ENCODE measurements around the gene ZEB2. TPM values are rescaled to one million over a fixed set of nuclear protein-coding genes. Genes with fewer than 3 reads are reported as not detected.

Gene ZEB2
- total RNA-seq, 1 experiment from 2014 or later, result 28.2 TPM

DNA sequence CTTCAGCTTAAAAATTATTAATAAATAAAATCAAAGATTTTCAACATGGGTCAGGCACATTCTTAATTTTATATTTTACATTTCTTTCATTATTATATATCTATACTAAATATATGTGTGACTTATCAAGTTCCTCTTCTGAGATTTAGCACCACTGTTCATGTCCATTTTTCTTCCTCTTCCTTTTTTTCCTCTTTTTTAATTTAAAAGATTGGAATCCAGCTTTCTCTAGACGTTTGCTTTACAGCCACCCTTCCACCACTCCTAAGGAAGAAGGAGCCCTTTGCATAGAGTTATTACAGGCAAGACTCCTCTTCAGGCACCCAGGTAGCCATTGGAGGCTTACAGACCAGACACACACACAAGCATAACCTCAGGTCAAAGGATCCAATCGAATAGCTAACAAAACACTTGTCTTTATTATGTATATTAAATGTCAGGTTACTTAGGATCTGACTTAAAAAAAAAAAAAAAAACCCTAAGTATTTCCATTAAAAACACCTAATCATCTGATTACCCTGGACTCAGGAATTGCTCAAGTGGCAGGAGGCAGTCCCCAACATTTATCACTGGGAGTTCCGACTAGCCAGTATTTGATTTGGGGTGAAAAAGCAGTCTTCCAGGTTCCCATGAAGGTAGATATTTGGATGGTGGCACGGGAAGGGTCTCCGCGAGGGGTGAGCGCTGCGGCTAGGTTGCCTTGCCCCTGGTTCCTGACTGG lies 2.4 kb upstream of the ZEB2 start:
- Mint-ChIP-seq H3K9me3 (ENCODE audit: unreplicated experiment) (no peaks in the 10 kb centered on the region), H3K4me3 (ENCODE audit: unreplicated experiment) (no peak overlapping the region), H3K4me1 (ENCODE audit: insufficient read depth, unreplicated experiment) (peaks cover 6% of the 10 kb centered on the region), H3K27ac (ENCODE audit: low read depth, unreplicated experiment) (no peak overlapping the region), H3K36me3 (ENCODE audit: insufficient read depth, unreplicated experiment) (no peaks in the 10 kb centered on the region), H3K27me3 (ENCODE audit: insufficient read depth, unreplicated experiment) (no peaks in the 10 kb centered on the region)
- ChIA-PET POLR2A (interaction anchor here (0.6 to 1.3 kb wide), 2 partner anchors 8 to 714 kb away, joined by 3 read pairs; no protein-coding TSS in a partner anchor), CTCF (interaction anchor here (0.5 to 0.7 kb wide), 2 partner anchors 518 to 1203 kb away, joined by 4 to 5 read pairs; no protein-coding TSS in a partner anchor)
- TF ChIP-seq, protein P1, sequence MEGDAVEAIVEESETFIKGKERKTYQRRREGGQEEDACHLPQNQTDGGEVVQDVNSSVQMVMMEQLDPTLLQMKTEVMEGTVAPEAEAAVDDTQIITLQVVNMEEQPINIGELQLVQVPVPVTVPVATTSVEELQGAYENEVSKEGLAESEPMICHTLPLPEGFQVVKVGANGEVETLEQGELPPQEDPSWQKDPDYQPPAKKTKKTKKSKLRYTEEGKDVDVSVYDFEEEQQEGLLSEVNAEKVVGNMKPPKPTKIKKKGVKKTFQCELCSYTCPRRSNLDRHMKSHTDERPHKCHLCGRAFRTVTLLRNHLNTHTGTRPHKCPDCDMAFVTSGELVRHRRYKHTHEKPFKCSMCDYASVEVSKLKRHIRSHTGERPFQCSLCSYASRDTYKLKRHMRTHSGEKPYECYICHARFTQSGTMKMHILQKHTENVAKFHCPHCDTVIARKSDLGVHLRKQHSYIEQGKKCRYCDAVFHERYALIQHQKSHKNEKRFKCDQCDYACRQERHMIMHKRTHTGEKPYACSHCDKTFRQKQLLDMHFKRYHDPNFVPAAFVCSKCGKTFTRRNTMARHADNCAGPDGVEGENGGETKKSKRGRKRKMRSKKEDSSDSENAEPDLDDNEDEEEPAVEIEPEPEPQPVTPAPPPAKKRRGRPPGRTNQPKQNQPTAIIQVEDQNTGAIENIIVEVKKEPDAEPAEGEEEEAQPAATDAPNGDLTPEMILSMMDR (IDR thresholded peaks at IDR 0.05; ENCODE audit: unreplicated experiment), result no peak
- no TSS peak for BruUV-seq (replicated peaks)
- no peak for DNase-seq (ENCODE audit: unreplicated experiment)
- intact Hi-C loops (cut with micrococcal nuclease), result no loop called here

DNA sequence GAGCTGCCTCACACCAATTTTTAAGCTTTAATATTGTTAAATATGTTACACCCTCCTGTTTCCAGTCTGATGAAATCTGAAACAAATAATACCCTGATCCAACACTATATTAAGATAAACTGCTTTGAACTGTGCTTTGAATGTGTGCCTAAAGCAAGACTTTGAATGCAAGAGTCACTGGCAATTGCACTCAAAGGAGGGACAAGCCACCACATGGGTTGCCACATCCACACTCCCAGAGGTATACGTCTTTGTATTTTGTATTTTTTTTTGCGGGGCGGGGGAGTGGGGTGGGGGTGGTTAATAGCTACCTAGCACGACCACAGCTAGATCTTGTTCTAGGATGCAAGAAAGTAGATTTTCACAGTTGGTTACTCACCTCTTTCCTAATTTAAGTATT lies 1.8 kb upstream of the ZEB2 start:
- Mint-ChIP-seq H3K4me1 (ENCODE audit: insufficient read depth, unreplicated experiment) (peaks cover 6% of the 10 kb centered on the region), H3K27me3 (ENCODE audit: insufficient read depth, unreplicated experiment) (no peaks in the 10 kb centered on the region), H3K9me3 (ENCODE audit: unreplicated experiment) (no peaks in the 10 kb centered on the region), H3K36me3 (ENCODE audit: insufficient read depth, unreplicated experiment) (no peaks in the 10 kb centered on the region), H3K4me3 (ENCODE audit: unreplicated experiment) (no peak overlapping the region), H3K27ac (ENCODE audit: low read depth, unreplicated experiment) (no peak overlapping the region)
- DNase-seq (ENCODE audit: unreplicated experiment), result no peak
- POLR2A ChIA-PET, result interaction anchor here (0.6 to 1.3 kb wide), 4 partner anchors 8 to 713 kb away, joined by 3 to 8 read pairs (median 3); no protein-coding TSS in a partner anchor
- CTCF ChIA-PET, result interaction anchor here (0.5 to 0.7 kb wide), 4 partner anchors 161 to 1203 kb away, joined by 3 to 5 read pairs (median 4); no protein-coding TSS in a partner anchor
- BruUV-seq (replicated peaks), result no TSS peak
- intact Hi-C loops (cut with micrococcal nuclease), result no loop called here
- TF ChIP-seq, protein P1 (IDR thresholded peaks at IDR 0.05; ENCODE audit: unreplicated experiment), result no peak

DNA sequence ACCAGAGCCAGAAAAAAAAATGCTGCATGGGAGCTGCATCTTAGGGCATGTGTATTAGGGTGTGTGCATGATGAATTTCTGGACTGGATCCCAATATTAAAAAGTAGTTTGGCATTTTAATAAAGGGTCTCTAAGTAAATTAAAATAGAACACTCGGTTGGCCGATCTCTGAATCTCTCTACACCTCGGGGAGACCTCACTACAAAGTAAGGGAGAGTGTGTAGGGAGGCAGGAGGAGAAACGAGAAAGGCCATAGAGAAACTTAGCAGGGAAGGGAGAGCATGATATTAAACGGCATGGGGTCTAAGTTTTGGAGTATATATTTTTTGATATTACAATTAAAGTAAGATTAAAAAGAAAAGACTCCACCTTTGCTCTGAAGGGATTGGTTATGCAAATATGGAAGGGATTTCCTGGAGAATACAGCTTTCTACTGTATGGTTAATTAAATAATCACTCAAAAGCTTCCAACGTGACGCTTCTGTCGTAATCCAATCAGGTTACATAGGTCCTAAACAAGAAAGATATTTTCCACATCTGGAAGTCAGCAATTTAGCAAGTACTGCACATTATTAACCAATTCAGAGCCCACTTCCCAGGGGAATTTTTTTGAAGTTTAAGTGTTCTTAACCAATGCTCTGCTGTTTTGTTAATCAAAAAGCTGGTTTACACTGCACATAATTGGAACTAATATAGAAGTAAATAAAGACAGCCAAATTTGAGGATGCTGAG lies 1.0 kb upstream of the ZEB2 start:
- no peak overlapping the region for H3K27ac Mint-ChIP-seq (ENCODE audit: low read depth, unreplicated experiment)
- CTCF ChIA-PET, result interaction anchor here (0.5 to 0.9 kb wide), 6 partner anchors 23 to 637 kb away, joined by 3 to 5 read pairs (median 3); no protein-coding TSS in a partner anchor
- POLR2A ChIA-PET, result interaction anchor here (0.7 to 1.3 kb wide), 4 partner anchors 9 to 157 kb away, joined by 3 to 8 read pairs (median 4); no protein-coding TSS in a partner anchor

More for the DNA sequence above, 1.0 kb upstream of the ZEB2 start:
- DNase-seq (ENCODE audit: unreplicated experiment), result no peak
- peaks cover 11% of the 10 kb centered on the region for H3K4me1 Mint-ChIP-seq (ENCODE audit: insufficient read depth, unreplicated experiment)
- H3K27me3 Mint-ChIP-seq (ENCODE audit: insufficient read depth, unreplicated experiment), result no peaks in the 10 kb centered on the region
- no peaks in the 10 kb centered on the region for H3K9me3 Mint-ChIP-seq (ENCODE audit: unreplicated experiment)
- intact Hi-C loops (cut with micrococcal nuclease), result loop anchor here (1.0 kb wide), 1 partner anchor 32 kb away; no protein-coding TSS in a partner anchor
- H3K4me3 Mint-ChIP-seq (ENCODE audit: unreplicated experiment), result no peak overlapping the region
- no peaks in the 10 kb centered on the region for H3K36me3 Mint-ChIP-seq (ENCODE audit: insufficient read depth, unreplicated experiment)
- TF ChIP-seq, protein P1 (IDR thresholded peaks at IDR 0.05; ENCODE audit: unreplicated experiment), result no peak
- BruUV-seq (replicated peaks), result no TSS peak
